HL-60 (cell line): Measurements from ENCODE around the gene RNFT2.

Source experiments
- DNase-seq, 2 experiments: peaks; one replicate each; pipeline ENCODE4 v3.0.0-alpha.2; 2010 to 2020; ENCODE audit warnings: low read depth in 1 of 2, low spot score in 1 of 2
- H3K27ac ChIP-seq: fragments of 250-450 bp; sonication (Bioruptor Pico); replicated peaks from 2 replicates; pipeline ENCODE4 v1.5.1; 2020; ENCODE audit warnings: mild to moderate bottlenecking, moderate library complexity
- H3K27me3 ChIP-seq: fragments of 250-450 bp; sonication (Bioruptor Pico); 2 replicates; pipeline ENCODE4 v1.5.1; 2021; ENCODE audit warnings: mild to moderate bottlenecking, moderate library complexity; ENCODE audit not compliant: insufficient read depth, poor library complexity, severe bottlenecking
- H3K4me3 ChIP-seq: replicated peaks from 2 replicates; pipeline ENCODE4 v1.5.1; 2011; ENCODE audit warnings: mild to moderate bottlenecking, control low read depth, low read length; ENCODE audit not compliant: insufficient read depth
- GABPA ChIP-seq: IDR thresholded peaks from 2 replicates; pipeline ENCODE4 v1.6.1; 2012; ENCODE audit warnings: low read depth
- POLR2AphosphoS5 ChIP-seq: IDR thresholded peaks from 2 replicates; pipeline ENCODE4 v1.6.1; 2012; ENCODE audit warnings: low read depth
- SPI1 ChIP-seq: IDR thresholded peaks from 2 replicates; pipeline ENCODE4 v1.6.1; 2012; ENCODE audit warnings: low read depth, mild to moderate bottlenecking, borderline replicate concordance
- TF ChIP-seq, protein P1 (sequence below): IDR thresholded peaks from one replicate; pipeline ENCODE4 v1.5.1; 2011; ENCODE audit warnings: low read length, control low read depth, inconsistent platforms; ENCODE audit not compliant: insufficient read depth
- TF ChIP-seq, protein P2 (sequence below): IDR thresholded peaks from 2 replicates; pipeline ENCODE4 v1.6.1; 2012; ENCODE audit warnings: low read depth; ENCODE audit not compliant: insufficient replicate concordance

Gene RNFT2

DNA sequence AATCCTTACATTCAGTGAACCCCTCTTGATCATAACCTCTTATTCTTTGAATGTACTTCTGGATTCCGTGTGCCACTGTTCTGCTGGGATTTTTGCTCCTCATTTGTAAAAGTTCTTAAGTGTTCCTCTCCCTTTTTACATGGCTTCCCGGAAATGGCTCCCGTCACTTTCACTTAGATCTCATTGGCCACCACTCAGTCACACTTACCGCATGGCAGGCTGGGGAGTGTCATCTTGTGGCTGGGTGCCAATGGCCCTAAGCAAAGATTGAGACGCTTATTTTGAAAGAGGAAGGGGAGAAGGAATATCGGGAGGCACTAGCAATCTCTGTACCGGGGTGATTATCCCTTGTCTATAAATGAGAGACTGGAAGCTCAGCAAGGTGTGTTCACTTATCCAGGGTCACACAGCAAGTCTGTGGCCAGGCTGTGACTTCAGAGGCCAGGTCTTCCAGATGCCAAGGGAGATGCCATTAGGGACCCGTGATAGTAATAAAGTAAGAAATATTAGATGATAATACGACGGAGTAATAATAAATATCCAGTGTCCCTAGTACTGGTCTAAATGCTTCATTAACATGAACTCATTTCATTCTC lies 68.8 kb downstream of the RNFT2 start:
- Histone ChIP-seq H3K27ac (no peak overlapping the region), H3K27me3 (no peaks in the 10 kb centered on the region), H3K4me3 (no peak overlapping the region)
- TF ChIP-seq, protein P1, sequence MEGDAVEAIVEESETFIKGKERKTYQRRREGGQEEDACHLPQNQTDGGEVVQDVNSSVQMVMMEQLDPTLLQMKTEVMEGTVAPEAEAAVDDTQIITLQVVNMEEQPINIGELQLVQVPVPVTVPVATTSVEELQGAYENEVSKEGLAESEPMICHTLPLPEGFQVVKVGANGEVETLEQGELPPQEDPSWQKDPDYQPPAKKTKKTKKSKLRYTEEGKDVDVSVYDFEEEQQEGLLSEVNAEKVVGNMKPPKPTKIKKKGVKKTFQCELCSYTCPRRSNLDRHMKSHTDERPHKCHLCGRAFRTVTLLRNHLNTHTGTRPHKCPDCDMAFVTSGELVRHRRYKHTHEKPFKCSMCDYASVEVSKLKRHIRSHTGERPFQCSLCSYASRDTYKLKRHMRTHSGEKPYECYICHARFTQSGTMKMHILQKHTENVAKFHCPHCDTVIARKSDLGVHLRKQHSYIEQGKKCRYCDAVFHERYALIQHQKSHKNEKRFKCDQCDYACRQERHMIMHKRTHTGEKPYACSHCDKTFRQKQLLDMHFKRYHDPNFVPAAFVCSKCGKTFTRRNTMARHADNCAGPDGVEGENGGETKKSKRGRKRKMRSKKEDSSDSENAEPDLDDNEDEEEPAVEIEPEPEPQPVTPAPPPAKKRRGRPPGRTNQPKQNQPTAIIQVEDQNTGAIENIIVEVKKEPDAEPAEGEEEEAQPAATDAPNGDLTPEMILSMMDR, result no peak
- TF ChIP-seq GABPA, result no peak
- no peak for TF ChIP-seq SPI1
- TF ChIP-seq, protein P2, sequence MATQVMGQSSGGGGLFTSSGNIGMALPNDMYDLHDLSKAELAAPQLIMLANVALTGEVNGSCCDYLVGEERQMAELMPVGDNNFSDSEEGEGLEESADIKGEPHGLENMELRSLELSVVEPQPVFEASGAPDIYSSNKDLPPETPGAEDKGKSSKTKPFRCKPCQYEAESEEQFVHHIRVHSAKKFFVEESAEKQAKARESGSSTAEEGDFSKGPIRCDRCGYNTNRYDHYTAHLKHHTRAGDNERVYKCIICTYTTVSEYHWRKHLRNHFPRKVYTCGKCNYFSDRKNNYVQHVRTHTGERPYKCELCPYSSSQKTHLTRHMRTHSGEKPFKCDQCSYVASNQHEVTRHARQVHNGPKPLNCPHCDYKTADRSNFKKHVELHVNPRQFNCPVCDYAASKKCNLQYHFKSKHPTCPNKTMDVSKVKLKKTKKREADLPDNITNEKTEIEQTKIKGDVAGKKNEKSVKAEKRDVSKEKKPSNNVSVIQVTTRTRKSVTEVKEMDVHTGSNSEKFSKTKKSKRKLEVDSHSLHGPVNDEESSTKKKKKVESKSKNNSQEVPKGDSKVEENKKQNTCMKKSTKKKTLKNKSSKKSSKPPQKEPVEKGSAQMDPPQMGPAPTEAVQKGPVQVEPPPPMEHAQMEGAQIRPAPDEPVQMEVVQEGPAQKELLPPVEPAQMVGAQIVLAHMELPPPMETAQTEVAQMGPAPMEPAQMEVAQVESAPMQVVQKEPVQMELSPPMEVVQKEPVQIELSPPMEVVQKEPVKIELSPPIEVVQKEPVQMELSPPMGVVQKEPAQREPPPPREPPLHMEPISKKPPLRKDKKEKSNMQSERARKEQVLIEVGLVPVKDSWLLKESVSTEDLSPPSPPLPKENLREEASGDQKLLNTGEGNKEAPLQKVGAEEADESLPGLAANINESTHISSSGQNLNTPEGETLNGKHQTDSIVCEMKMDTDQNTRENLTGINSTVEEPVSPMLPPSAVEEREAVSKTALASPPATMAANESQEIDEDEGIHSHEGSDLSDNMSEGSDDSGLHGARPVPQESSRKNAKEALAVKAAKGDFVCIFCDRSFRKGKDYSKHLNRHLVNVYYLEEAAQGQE, result no peak
- no peak for TF ChIP-seq POLR2AphosphoS5
- DNase-seq, result no peak

DNA sequence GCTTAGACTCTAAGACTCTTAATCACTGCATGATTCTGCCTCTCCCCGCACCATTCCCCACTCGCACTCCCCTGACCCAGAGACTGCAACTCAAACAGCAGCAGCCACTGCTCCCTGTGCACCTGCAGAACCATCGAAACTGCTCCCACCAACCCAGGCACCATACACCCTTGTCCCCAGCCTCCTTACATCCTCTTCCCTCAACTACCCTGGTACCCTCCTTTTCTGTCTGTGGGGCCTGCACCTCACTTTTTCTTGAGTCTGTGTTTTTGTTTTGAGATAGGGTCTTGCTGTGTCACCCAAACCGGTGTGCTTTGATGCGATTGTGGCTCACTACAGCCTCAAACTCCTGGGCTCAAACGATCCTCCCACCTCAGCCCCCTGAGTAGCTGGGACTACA lies 69.4 kb downstream of the RNFT2 start:
- DNase-seq, result no peak
- TF ChIP-seq GABPA (no peak), SPI1 (no peak), POLR2AphosphoS5 (no peak)
- TF ChIP-seq, protein P2, result no peak
- TF ChIP-seq, protein P1, result no peak
- H3K4me3 ChIP-seq, result no peak overlapping the region
- no peak overlapping the region for H3K27ac ChIP-seq
- H3K27me3 ChIP-seq, result no peaks in the 10 kb centered on the region

DNA sequence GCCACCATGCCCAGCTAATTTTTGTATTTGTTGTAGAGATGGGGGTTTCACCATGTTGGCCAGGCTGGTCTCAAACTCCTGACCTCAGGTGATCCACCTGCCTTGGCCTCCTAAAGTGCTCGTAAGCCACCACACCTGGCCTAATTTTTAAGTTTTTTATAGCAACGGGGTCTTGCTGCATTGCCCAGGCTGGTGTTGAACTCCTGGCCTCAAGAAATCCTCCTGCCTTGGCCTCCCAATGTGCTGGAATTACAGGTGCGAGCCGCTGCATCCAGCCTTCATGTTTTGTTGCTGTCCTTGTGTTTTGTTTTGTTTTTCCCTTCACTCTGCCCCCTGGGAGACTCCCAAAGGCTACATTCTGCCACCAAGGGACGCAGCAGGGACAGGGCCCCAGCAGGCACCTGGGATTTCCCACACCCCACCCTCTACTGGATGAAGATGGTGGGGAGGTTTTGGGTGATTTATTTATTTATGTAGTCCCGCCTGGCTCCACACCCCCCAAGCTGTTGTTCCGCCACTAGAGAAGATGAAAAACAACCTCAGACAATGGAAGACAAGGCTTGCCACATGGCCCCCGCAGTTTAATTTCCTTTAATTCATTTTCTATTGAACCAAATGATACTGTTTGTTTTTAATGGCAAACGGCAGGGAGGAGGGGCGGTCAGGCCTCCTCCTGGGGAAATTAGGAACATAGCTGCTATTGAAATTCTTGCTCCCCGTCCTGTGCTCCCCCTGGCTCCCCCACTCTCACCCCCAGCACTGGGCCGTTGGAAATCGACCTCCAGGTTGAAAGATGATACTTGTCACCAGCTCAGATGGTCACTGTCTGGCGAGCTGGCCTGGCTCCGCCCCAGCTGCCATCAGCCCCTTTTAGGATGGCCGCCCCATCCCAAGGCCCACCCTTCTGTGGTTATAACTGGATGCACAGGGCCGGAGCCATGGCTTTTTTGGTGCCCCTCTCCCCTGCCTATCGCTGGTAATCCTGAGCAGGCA lies 70.3 kb downstream of the RNFT2 start:
- no peak overlapping the region for H3K27ac ChIP-seq
- DNase-seq, result no peak
- H3K4me3 ChIP-seq, result no peak overlapping the region
- TF ChIP-seq POLR2AphosphoS5, result no peak
- TF ChIP-seq, protein P1, result no peak
- no peaks in the 10 kb centered on the region for H3K27me3 ChIP-seq
